Activated CD8-positive, alpha-beta T cell treated with anti-CD3 and anti-CD28 coated beads for 36 hours (primary cell): ENCODE measurements around the gene SLC25A52. TPM values are rescaled to one million over a fixed set of nuclear protein-coding genes. Genes with fewer than 3 reads are reported as not detected.
"Not testable (repeated sequence)": the region's sequence is repeated elsewhere in the genome, so short reads cannot be mapped to it uniquely, and the experiment has no call there.

Experiments
- ATAC-seq: fragments of 200-7000 bp; cut with Tn5 transposase; one replicate; pipeline ENCODE4 v1.10.0; 2021; ENCODE audit warnings: mild to moderate bottlenecking, moderate library complexity
- CTCF ChIA-PET: fragments of 350-600 bp; sonication (Branson Sonifier 250); formaldehyde crosslinking; loops from one replicate; lab custom pipeline; 2021; ENCODE audit warnings: antibody characterized with exemption; lab: Charles Lee
- POLR2A ChIA-PET: fragments of 350-600 bp; sonication (Branson Sonifier 250); formaldehyde crosslinking; loops from one replicate; lab custom pipeline; 2021; ENCODE audit warnings: antibody characterized with exemption; lab: Charles Lee
- DNase-seq: peaks from one replicate; pipeline ENCODE4 v3.0.0-alpha.2; 2020
- H3K27ac Mint-ChIP-seq: one replicate; pipeline ENCODE4 v1.8.0; 2021; ENCODE audit warnings: mild to moderate bottlenecking, mixed read lengths
- H3K27me3 Mint-ChIP-seq: one replicate; pipeline ENCODE4 v1.8.0; 2021; ENCODE audit warnings: mixed read lengths
- H3K36me3 Mint-ChIP-seq: one replicate; pipeline ENCODE4 v1.8.0; 2021; ENCODE audit warnings: low read depth, mixed read lengths
- H3K4me1 Mint-ChIP-seq: one replicate; pipeline ENCODE4 v1.8.0; 2021; ENCODE audit warnings: low read depth, mixed read lengths
- H3K4me3 Mint-ChIP-seq: one replicate; pipeline ENCODE4 v1.8.0; 2021; ENCODE audit warnings: mild to moderate bottlenecking, moderate library complexity, mixed read lengths
- H3K9me3 Mint-ChIP-seq: one replicate; pipeline ENCODE4 v1.8.0; 2021; ENCODE audit warnings: mixed read lengths
- intact Hi-C: fragments of 100-400 bp; cut with micrococcal nuclease; formaldehyde crosslinking; loops from one replicate; pipeline ENCODE4 v1.10.0; 2022
- total RNA-seq, 2 experiments: library from RNA; stranded (reverse); gene quantifications; one replicate each; pipeline ENCODE4 v1.2.3, GENCODE V29; 2021
- TF ChIP-seq, protein P1 (sequence below): fragments of 200-600 bp; IDR thresholded peaks from one replicate; pipeline ENCODE4 v1.8.0; 2022; ENCODE audit warnings: antibody characterized with exemption, mild to moderate bottlenecking

Gene SLC25A52
- not detected for total RNA-seq

GRCh38 chr18:31760695-31761094, at the start of gene SLC25A52:
SLC25A52 (minus strand) TSS chr18:31760880; CDS start chr18:31760661, 219 bp downstream.
- Mint-ChIP-seq H3K4me3 (no peak within 1 kb of the TSS), H3K36me3 (no peaks in the 10 kb centered on the region), H3K4me1 (no peaks in the 10 kb centered on the region), H3K27me3 (peaks cover 4% of the 10 kb centered on the region), H3K27ac (no peak within 1 kb of the TSS), H3K9me3 (no peaks in the 10 kb centered on the region)
- no peak for DNase-seq
- ChIA-PET POLR2A (no interaction called here), CTCF (no interaction called here)
- no peak for ATAC-seq
- TF ChIP-seq, protein P1, sequence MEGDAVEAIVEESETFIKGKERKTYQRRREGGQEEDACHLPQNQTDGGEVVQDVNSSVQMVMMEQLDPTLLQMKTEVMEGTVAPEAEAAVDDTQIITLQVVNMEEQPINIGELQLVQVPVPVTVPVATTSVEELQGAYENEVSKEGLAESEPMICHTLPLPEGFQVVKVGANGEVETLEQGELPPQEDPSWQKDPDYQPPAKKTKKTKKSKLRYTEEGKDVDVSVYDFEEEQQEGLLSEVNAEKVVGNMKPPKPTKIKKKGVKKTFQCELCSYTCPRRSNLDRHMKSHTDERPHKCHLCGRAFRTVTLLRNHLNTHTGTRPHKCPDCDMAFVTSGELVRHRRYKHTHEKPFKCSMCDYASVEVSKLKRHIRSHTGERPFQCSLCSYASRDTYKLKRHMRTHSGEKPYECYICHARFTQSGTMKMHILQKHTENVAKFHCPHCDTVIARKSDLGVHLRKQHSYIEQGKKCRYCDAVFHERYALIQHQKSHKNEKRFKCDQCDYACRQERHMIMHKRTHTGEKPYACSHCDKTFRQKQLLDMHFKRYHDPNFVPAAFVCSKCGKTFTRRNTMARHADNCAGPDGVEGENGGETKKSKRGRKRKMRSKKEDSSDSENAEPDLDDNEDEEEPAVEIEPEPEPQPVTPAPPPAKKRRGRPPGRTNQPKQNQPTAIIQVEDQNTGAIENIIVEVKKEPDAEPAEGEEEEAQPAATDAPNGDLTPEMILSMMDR: no peak
- intact Hi-C loops: no loop called here

GRCh38 chr18:31809049-31809448, 48.4 kb upstream of the SLC25A52 start:
- H3K4me1 Mint-ChIP-seq, H3K27ac Mint-ChIP-seq, intact Hi-C loops, H3K27me3 Mint-ChIP-seq, H3K36me3 Mint-ChIP-seq, ATAC-seq, H3K4me3 Mint-ChIP-seq, POLR2A ChIA-PET, H3K9me3 Mint-ChIP-seq, CTCF ChIA-PET, DNase-seq: not testable (repeated sequence)

GRCh38 chr18:31801078-31801477, 40.4 kb upstream of the SLC25A52 start:
- TF ChIP-seq, protein P1: no peak
- Mint-ChIP-seq H3K4me3 (no peak overlapping the region), H3K9me3 (no peaks in the 10 kb centered on the region), H3K27ac (no peak overlapping the region), H3K4me1 (no peaks in the 10 kb centered on the region), H3K36me3 (no peaks in the 10 kb centered on the region), H3K27me3 (no peaks in the 10 kb centered on the region)
- ATAC-seq (no peak), DNase-seq (no peak)
- POLR2A ChIA-PET: no interaction called here
- intact Hi-C loops: no loop called here
- CTCF ChIA-PET: no interaction called here

DNA sequence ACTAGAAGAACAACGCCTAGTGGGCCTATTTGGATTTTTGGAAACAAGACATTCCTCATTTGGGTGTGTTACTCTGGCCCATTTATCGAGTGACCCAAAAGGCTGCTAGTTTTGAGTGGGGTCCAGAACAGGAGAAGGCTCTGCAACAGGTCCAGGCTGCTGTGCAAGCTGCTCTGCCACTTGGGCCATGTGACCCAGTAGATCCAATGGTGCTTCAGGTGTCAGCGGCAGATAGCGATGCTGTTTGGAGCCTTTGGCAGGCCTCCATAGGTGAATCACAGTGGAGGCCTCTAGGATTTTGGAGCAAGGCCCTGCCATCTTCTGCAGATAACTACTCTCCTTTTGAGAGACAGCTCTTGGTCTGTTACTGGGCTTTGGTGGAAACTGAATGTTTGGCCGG, 38.6 kb upstream of the SLC25A52 start:
- H3K4me1 Mint-ChIP-seq, POLR2A ChIA-PET, H3K36me3 Mint-ChIP-seq, intact Hi-C loops, H3K27me3 Mint-ChIP-seq, CTCF ChIA-PET, H3K4me3 Mint-ChIP-seq, DNase-seq, ATAC-seq, H3K27ac Mint-ChIP-seq, H3K9me3 Mint-ChIP-seq: not testable (repeated sequence)

GRCh38 chr18:31798399-31798798, 37.7 kb upstream of the SLC25A52 start:
- ATAC-seq (no peak), DNase-seq (no peak)
- Mint-ChIP-seq H3K9me3 (no peaks in the 10 kb centered on the region), H3K4me1 (no peaks in the 10 kb centered on the region), H3K27me3 (no peaks in the 10 kb centered on the region), H3K27ac (no peak overlapping the region), H3K36me3 (no peaks in the 10 kb centered on the region), H3K4me3 (no peak overlapping the region)
- intact Hi-C loops: no loop called here
- ChIA-PET CTCF (no interaction called here), POLR2A (no interaction called here)
- TF ChIP-seq, protein P1: no peak

GRCh38 chr18:31795747-31796146, 35.1 kb upstream of the SLC25A52 start:
- H3K4me1 Mint-ChIP-seq: no peaks in the 10 kb centered on the region
- DNase-seq: no peak

More at GRCh38 chr18:31795747-31796146, 35.1 kb upstream of the SLC25A52 start:
- Mint-ChIP-seq H3K4me3 (no peak overlapping the region), H3K36me3 (no peaks in the 10 kb centered on the region), H3K9me3 (no peaks in the 10 kb centered on the region), H3K27me3 (no peaks in the 10 kb centered on the region), H3K27ac (no peak overlapping the region)
- intact Hi-C loops: no loop called here
- CTCF ChIA-PET: interaction anchor here (1.5 kb wide), 1 partner anchor 63 kb away, joined by 4 read pairs; no protein-coding TSS in a partner anchor
- no peak for ATAC-seq
- TF ChIP-seq, protein P1: no peak
- POLR2A ChIA-PET: no interaction called here
